Fibroblast of skin of scalp (primary cell): ENCODE data around the gene ATXN1.
A peak's percentile ranks its signal among the peaks of the same experiment; 100 is the strongest.

Experiments used
- DNase-seq: peaks from one replicate; pipeline ENCODE4 v3.0.0-alpha.2; 2013

ATXN1 gene

DNA sequence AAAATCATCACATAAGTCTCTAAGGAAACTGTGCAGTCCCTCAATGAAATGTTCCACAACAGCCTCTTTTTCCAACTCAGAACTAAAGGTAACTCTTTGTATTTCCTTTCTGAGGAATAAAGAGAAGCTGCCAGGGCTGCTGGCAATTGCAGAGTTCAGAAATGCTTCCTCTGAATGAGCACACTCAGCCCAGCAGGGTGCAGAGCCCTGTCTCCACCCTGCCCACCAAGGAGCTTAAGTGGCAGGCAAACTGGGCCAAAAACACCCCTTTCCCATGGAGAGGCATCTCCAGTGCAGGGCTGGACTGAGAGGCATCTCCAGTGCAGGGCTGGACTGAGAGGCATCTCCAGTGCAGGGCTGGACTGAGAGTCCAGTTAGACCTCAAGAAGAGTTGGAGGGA, 267.5 kb downstream of the ATXN1 start:
- DNase-seq, result no peak

DNA sequence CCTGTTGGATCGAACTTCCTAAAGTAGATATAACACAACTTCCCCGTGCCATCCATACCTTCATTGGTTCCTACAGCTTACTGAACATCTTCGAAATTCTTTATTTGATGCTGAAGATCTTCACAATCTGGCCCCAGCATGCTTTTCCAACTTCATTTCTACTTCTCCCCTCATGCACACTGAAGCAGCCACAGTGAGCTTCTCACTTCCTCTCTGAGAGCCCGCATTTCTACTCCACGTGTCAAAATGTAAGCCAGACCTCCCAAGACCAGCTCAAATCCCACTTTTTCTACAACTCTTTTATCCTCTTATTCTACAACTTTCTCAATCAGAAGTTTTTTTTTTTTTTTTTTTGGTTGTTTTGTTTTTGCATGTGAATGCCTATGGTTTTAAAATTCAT, 268.1 kb downstream of the ATXN1 start:
- DNase-seq, result no peak

DNA sequence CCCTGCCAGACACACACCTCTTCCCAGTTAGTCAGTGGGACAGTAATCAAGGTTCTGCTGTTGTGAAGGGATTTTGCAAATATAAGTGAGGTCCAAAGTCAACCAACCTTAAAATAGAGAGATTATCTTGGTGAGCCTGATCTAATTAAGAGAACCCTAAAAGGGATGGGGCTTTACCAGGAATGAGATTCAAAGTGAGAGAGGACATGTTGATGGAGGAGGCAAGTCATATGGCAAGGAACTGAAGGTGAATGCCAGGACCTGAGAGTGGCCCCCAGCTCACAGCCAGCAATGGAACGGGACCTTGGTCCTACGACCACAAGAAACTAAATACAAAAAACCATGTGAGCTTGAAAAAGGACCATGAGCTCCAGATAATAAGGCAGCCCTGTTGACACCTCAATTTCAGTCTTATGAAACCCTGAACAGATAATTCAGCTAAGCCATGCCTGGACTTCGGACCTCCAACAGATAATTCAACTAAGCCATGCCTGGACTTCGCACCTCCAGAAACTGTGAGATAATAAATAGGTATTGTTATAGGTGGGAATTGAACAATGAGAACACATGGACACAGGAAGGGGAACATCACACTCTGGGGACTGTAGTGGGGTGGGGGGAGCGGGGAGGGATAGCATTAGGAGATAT, 269.5 kb downstream of the ATXN1 start:
- DNase-seq, result no peak

DNA sequence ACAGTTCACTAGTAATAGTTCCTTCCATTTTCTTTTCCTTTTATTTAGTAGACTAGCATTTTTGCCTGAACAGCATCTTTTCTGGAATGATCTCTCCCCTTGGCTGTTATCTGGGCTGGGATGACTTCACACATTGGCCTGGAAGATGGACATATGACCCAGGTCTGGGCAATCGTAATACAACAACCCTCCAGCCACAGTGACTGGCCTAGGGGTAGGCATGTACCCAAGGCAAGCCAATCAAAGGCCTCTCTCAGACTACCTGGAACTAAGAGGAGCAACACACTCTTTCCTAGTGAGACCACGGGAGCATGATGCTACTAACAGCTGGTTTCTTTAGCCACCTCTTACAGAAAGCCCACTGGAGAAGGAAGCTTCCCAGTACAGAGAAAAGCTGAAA, 270.6 kb downstream of the ATXN1 start:
- no peak for DNase-seq

- no peak for DNase-seq
Measured at GRCh38 chr6:16488813-16489212, 272.4 kb downstream of the ATXN1 start.

- DNase-seq, result no peak
Measured at GRCh38 chr6:16487996-16488674, 273.1 kb downstream of the ATXN1 start.

DNA sequence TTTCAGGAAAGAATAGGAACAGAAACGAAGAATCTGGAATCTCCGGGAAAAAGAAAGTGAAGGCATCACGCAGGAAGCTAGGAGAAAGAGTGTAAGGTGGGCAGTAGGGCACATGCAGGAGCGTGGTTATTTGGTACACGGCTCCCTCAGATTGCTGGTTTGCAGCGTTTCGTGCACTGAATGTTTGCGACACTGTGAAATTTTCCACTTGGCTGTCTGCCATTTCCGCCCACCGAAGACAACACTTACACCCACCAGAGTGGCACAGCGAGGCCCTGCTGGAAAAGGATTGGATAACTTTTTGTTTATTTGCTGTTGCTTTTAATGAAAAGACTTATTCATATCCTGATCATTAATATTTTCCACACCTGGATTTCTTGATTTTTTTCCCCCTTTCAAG, 274.6 kb downstream of the ATXN1 start:
- no peak for DNase-seq

GRCh38 chr6:16483315-16483875, 277.9 kb downstream of the ATXN1 start:
- no peak for DNase-seq

DNA sequence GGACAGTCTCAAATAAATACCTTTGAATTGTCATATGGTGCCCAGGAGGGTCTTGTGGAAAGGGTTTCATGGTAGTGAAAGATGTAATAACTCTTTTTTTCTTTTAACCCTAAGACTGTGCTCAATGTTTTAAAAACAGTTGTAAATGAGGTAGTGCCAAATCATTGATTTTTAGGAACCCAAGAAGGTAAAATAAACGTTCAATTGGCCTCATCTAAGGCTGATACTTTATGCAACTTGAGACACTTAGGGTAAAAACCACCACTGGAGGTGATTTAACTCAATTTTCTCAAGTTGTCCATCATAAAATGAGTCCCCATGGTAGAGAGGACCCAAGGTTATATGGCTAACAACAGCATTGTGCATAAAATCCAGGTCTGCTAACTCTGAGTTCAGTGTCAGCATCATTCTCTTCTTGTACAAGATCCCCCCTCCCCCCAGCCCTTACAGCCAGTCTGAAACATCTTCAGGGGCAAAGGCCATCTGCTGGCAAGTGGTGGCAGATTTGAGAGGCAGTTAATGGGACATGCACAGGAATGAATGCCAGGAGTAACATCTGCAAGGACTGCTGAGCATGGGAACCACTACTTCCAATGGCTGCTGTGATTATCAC, 278.5 kb downstream of the ATXN1 start:
- no peak for DNase-seq

GRCh38 chr6:16481697-16482399, 279.4 kb downstream of the ATXN1 start:
- DNase-seq, result no peak

DNA sequence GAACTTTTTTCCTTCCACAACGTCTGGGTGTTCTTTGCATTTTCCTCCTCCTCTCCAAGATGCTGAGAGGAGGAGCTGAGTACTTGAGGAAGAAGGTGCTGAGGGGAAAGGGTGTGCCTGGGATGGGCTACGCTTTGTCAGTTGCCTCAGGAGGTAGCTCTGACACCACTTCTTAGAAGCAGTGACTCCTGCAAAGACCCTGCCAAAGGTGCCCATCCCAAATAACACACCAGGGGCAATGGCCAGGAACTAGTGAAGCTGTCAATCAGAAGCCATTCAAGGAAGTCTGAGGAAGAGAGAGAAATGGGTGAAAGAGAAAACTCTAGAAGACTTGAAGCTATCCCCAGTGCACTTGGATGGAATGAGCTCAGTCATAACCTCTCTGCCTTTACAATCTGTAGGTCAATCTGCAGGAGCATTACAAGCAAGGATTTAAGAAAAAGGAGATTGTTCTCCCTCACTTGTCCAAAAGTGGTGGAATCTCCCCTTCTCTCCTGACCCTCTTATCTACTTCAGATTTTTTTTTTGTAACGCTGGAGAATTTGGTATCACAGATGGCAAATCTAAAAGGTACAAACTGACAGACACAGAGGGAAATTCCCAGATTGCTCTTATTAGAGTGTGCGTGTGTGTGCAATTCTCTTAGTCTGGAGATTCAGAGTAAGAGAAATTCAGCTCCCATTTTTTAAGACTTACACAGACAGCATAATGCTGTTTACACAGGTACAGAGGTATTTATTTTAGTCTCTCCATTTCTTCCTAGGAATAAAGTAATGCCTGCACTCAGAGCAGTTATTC, 280.3 kb downstream of the ATXN1 start:
- DNase-seq, result no peak

DNA sequence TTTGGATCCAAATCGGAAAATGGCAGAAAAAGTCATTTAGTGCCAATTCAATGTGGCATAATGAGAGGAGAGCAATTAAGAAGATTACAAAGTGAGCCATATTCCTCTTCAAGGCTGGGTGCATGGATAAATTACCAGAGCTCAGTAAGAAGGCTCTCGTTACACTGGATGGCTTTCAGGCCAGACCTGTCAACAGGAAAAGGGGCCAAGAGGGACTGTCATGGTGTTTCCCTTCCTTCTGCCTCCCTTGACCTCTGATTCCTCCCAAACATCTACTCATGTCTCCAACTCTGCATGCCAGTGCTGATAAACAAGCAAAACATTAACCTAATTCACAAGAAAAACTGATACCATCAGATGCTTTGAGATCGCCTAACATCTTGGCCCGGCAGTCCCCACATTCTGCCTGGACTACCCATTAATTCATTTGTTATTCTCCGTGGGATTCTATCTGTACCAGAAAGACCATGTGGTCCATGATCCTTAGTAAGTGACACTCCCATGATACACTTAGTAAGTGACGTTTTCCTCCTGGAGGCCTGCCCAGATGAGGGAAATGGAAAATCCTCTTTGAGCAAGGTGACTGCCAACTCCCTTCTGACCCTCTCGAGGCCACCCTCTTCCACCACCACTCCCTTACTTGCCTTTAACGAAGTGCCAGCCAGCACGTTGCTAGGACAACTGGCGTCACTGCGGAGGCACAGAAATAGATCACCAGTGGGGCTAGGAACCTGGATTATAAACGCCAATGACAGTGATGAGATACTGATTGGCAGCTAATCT, 283.7 kb downstream of the ATXN1 start:
- no peak for DNase-seq

DNA sequence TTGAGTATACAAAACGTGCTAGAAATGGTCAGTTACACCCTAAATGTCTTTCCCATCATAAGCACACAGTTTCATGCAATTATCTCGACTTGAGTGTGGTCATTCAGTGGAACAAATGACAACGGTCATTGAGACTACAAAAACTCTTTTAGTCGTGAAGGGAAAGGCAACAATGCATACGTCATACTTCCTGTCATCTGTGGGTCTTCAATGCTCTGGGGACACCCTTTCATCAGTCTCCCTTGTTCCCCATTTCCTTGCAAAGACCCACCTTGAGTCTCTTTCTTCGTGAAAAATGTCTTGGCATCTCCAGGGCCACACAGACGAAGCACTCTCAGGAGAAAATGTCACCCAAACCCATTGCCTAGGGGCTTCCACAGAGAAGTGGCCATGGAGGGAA, 284.4 kb downstream of the ATXN1 start:
- no peak for DNase-seq

- no peak for DNase-seq
Measured at GRCh38 chr6:16475494-16475781, 285.8 kb downstream of the ATXN1 start.

DNA sequence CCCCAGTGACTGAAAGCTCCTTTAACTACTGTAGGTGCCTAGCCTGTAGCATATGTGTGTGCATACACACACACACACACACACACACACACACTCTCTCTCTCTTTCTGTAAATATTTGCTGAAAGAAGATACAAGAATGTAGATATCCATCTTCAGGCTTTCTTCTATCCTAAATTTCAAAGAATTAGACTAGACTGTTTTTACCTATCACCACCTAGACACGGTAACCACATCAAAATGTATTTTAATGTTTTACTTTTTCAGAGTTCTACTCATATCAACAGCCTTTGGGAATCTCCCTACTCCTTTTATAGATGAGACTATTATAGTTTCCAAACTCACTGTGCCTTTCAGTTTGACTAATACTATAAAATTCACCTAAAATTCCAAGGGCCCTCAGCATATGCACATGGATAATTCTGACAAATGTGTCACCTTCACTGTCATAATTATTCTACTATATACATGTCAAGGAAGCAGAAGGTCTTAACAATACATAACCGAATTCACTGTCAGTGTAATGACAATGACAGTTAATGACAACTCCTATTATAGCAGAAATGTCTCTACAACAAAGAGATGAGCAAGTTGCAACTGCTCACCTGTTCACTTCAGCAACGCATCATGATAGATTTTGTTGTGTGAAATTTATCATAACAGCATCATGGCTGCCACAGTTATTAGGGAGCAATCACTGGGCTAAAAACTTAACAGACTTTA, 286.3 kb downstream of the ATXN1 start:
- DNase-seq, result no peak

DNA sequence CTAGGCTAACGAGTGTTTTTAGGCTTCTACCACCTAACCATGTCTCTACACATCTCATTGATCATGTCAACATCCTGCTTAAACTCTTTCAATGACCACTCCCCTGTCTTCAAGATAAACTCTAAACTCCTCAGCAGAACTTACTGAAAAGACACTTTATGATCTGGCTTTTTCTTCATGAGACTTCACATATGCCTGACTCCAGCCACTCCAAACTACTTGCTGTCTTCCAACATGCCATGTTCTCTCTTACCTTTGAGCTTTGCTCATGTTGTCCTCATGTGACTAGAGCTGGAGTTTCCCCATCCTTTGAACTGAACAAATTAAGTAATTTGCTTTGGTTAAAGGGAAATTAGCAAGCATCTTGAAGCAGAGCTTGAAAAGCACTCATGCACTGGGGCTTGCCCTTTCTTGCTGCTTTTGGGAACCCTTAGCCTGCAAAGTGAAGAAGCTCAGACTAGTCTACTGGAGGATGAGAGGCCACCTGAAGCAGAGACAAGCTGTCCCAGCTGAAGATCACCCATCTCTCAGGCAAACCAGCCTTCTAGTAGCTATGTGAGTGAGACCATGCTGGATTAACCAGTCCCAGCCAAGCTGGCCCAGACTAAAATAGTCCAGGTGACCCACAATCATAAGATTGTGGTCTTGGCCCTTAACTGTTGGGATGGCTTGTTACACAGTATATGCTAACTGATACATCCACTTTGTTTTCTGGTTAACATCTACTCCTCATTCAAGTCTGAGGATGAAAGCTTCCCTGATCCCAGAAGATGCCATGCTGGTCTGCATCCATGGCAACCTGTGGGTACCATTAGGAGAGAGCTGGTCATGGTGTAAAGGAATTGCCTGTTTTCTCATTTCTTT, 287.1 kb downstream of the ATXN1 start:
- no peak for DNase-seq

- peak; percentile 29 for DNase-seq
Measured at GRCh38 chr6:16473184-16473907, 287.9 kb downstream of the ATXN1 start.

GRCh38 chr6:16472349-16473069, 288.8 kb downstream of the ATXN1 start:
- peak; percentile 84 for DNase-seq

GRCh38 chr6:16471910-16472297, 289.4 kb downstream of the ATXN1 start:
- DNase-seq, result no peak
